IPS DF 4.7 (cell line): ENCODE data around the gene TTC32.
"Not testable (repeated sequence)": the region's sequence is repeated elsewhere in the genome, so short reads cannot be mapped to it uniquely, and the experiment has no call there.

Experiments used
- DNase-seq: peaks from one replicate; pipeline ENCODE4 v3.0.0-alpha.2; 2013; ENCODE audit warnings: low spot score; ENCODE audit errors: extremely low read depth

TTC32 gene

DNA sequence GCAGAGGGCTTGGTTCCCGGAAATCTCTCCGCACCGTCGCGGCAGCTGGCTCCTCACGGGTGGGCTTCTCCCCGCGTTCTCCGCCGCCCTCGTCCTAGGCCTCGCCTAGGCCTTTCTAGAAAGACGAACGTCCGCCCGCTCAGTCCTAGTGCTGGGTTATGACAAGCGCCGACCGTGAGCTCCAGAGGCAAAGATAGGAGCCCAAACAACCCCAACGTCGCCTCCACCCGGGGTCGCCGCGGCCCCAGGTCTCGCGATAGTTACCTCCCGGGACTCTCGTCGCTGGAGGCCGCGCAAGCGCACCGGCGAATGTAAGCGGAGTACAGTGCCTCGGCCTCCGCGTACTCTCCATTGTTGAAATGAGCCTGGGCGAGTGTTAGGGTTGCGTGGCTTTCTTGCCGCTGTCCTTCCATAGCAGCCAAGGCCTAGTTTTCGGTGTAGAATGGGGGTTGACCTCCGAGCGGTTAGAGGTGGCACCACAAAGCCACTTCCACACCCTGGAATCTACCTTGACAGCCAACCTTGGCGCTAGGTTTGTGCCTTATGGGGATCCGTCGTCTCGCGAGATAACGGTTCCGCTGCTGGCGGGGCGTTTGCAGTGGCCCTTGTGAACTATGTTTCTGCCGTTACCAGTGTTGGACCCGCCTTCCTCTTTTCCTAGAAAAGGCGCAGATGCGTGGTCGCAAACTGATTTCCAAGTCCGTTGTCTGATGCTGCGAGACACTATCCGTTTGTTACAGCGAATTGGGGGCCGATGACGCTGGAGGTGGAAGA lies at the start of gene TTC32:
Gene TTC32, minus strand, starts transcription at position 542 of the 774 bp plus-strand sequence. Its CDS starts 129 bp downstream, at position 413.
- peak; percentile 51 for DNase-seq

DNA sequence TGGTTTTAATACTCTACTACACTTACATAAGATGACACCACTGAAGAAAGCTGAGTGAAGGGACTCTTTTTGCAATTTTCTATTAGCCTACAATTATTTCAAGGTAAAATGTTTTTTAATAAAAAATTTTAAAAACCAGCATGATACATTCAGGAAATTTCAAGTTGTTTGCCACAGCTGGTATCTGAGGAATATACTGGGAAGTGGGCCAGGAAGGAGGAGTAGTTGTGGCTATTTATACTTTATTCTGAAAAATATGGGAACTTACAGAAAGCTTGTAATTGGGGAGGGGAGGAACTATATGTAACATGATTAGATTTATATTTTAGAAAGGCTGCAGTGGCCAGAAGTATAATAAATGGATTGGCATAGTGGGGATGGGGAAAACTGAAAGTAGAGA lies 47.3 kb upstream of the TTC32 start:
- DNase-seq = no peak

DNA sequence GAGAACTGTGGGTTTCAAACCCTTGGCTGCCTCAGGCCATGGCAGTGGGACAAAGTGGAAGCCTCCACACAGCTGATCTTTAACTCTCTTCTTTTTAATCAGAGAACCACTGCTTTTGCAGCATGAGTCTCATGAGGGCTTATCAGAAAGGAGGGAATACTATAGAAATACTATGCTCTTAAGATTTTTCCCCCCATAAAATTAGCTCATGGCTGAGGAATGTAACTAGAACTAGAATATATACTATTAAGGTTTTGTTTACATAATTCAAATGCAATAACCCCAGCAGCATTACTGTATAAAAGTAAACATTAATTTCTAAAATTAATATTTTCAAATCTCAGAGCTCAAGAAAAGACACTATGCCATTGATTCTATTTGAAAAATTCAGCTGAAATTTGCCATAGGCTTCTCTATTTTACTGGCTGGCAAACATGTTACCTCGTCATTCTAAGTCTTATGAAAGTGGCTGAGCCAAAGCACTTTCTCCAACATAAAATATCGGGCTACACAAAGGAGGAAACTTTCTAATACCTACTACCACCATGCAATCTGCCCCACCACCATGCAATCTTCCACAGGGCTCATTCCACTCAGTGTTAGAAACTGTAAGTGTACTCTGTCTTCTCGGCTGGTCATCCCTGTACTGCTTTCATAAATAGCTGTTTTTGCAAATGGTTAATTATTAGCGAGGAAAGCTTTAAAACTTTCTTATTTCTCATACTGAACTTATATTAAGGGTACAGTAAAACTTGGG lies 45.6 kb upstream of the TTC32 start:
- DNase-seq = no peak

GRCh38 chr2:19944205-19944845 lies 42.5 kb upstream of the TTC32 start:
- DNase-seq = peak; percentile 11

DNA sequence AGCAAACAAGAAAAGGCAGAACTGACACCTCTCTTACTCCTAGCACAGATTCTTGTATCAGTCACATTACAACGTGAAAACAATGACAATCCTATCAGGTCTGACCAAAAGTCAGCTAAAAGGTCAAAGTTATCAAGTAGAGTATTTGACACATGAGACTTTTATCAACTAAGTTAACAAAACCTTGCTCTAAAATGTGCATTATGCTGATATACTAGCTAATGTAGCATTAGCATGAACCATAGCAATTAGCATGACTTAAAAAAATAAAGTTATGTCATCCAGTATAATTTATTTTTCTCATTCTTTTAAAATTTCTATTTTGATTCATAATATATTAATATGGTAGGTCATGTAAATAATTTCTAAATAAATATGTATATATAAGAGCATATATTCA lies 41.4 kb upstream of the TTC32 start:
- DNase-seq = no peak

GRCh38 chr2:19942199-19942598 lies 40.4 kb upstream of the TTC32 start:
- no peak for DNase-seq

GRCh38 chr2:19937004-19937403 lies 35.2 kb upstream of the TTC32 start:
- DNase-seq = no peak

GRCh38 chr2:19936203-19936602 lies 34.4 kb upstream of the TTC32 start:
- DNase-seq = no peak

- no peak for DNase-seq
These were observed 31.7 kb upstream of the TTC32 start for GRCh38 chr2:19933351-19933981.

DNA sequence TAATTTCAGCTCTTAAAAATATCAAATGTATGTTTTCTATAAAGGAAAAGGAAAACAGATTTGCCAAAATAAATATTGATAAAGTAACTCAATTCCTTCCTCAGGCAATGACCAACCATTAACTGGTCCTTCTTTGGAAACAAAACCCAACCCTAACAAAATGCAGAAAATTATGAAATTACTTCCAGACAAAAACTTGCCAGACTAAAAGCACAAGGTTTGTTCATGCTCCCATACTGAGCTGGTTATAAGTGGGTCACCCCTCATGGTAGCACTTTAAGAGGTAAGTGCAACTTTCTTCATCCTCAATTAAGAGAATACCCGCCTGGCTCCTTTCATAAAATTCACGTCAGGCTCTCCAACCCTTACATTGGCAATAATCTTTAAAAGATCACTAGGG lies 31.1 kb upstream of the TTC32 start:
- no peak for DNase-seq

DNA sequence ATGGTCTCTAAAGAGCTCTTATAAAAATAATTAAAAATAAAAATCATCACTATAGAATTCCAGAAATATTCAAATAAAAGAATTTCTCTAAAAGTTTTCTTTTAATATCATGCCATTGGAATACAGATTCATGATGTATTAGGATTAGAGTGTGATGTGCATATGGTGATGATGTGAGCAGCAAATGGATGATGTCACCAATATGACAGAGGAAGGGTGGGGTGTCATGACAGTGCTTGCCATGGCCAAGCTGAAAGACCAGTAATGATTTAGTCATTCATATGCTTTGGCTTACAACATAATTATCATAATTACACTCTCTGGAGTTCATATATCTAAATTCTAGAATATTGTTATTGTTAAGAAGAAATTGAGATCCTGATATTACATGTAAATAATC lies 27.4 kb upstream of the TTC32 start:
- DNase-seq = no peak

GRCh38 chr2:19927816-19928215 lies 26.0 kb upstream of the TTC32 start:
- DNase-seq = not testable (repeated sequence)

DNA sequence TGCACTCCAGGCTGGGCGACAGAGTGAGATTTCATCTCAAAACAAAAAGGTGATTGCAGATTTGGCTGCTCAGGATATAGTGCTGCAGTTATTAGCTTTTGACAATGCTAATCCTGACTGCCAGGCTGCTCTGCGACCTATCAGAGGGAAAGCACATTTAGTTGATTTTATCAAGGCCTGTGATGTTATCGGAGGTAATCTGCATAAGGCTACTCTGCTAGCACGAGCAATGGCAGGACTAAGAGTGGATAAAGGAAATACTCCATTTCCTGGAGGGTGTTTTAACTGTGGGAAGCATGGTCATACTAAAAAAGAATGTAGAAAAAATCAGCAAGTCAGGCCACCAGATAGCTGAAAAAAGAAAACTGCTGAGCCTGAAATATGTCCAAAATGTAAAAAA lies 22.7 kb upstream of the TTC32 start:
- not testable (repeated sequence) for DNase-seq

GRCh38 chr2:19922188-19922587 lies 20.4 kb upstream of the TTC32 start:
- DNase-seq = not testable (repeated sequence)

DNA sequence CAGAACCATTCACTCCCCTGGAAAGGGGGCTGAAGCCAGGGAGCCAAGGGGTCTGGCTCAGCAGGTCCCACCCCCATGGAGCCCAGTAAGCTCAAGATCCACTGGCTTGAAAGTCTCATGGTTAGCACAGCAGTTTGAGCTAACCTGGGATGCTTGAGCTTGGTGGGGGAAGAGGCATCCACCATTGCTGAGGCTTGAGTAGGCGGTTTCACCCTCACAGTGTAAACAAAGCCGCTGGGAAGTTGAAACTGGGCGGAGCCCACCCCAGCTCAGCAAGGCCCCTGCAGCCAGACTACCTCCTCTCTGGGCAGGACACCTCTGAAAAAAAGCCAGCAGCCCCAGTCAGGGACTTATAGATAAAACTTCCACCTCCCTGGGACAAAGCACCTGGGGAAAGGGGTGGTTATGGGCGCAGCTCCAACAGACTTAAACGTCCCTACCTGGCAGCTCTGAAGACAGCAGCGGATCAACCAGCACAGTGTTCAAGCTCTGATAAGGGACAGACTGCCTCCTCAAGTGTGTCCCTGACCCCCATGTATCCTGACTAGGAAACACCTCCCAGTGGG lies 14.7 kb upstream of the TTC32 start:
- no peak for DNase-seq

GRCh38 chr2:19914266-19914975 lies 12.6 kb upstream of the TTC32 start:
- no peak for DNase-seq

GRCh38 chr2:19911808-19912509 lies 10.2 kb upstream of the TTC32 start:
- no peak for DNase-seq

- no peak for DNase-seq
These were observed 495 bp upstream of the TTC32 start for GRCh38 chr2:19902216-19902740.

- DNase-seq = no peak
These were observed 797 bp downstream of the TTC32 start for GRCh38 chr2:19900931-19901441.
